Lower lobe of right lung (tissue), 2 donors: ENCODE measurements around the gene PRIMA1. TPM values are rescaled to one million over a fixed set of nuclear protein-coding genes. Genes with fewer than 3 reads are reported as not detected.

Experiments
- ATAC-seq, 2 donors: fragments of 200-7000 bp; cut with Tn5 transposase; one replicate each; pipeline ENCODE4 v1.9.1; 2020 to 2022; ENCODE audit warnings: mild to moderate bottlenecking in 2 of 2, moderate library complexity in 2 of 2
- DNase-seq: peaks from one replicate; pipeline ENCODE4 v3.0.0-alpha.2; 2020
- H3K27ac ChIP-seq: fragments of 200-600 bp; one replicate; pipeline ENCODE4 v1.8.0; 2022
- H3K27me3 ChIP-seq: fragments of 200-600 bp; one replicate; pipeline ENCODE4 v1.8.0; 2022; ENCODE audit warnings: low read depth
- H3K36me3 ChIP-seq: fragments of 200-600 bp; one replicate; pipeline ENCODE4 v1.8.0; 2022; ENCODE audit warnings: mild to moderate bottlenecking
- H3K4me1 ChIP-seq: fragments of 200-600 bp; one replicate; pipeline ENCODE4 v1.8.0; 2022
- H3K4me3 ChIP-seq: fragments of 200-600 bp; one replicate; pipeline ENCODE4 v1.8.0; 2022; ENCODE audit warnings: mild to moderate bottlenecking
- H3K9me3 ChIP-seq: fragments of 200-600 bp; one replicate; pipeline ENCODE4 v1.8.0; 2022
- CTCF ChIP-seq: fragments of 200-600 bp; IDR thresholded peaks from one replicate; pipeline ENCODE4 v1.8.0; 2022; ENCODE audit warnings: antibody characterized with exemption, mild to moderate bottlenecking
- intact Hi-C: fragments of 100-400 bp; cut with DNase I; formaldehyde crosslinking; loops from one replicate; pipeline ENCODE4 v1.11.0; 2022
- total RNA-seq: library from RNA; stranded (reverse); fragmentation: NEBNext Ultra II Directional; extraction: Animal tissue kit (Norgen Biotek cat#: 25700); gene quantifications from one replicate; pipeline ENCODE4 v1.2.1, GENCODE V29; 2021
- donor health status: DM: no; HTN: yes; CAD: no; lungs with severe emphysema.

PRIMA1 gene
- total RNA-seq, 1 donor from 2014 or later = 3.0 TPM

- intact Hi-C loops = no loop called here
These were observed 56.5 kb downstream of the PRIMA1 start for GRCh38 chr14:93731753-93732152.

DNA sequence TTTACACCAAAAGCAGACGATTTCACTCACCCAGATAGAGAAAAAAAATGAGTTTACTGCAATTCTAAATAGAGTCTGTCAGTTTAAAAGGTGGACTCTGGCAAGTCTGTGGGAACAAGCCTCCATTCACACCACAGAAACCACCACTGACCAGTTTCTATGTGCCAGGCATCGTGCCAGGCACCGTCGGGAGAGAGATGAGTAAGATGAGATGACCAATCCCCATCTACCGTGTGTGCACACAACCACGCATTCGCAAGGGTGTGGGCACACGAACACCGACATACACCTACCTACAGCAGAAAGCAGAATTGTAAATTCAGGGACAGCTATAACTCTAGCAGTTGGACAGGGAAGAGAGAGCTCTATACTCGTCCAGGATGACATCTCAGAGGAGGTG lies 58.3 kb downstream of the PRIMA1 start:
- no peak overlapping the region for H3K4me3 ChIP-seq
- peaks cover 9% of the 10 kb centered on the region for H3K27me3 ChIP-seq
- no peaks in the 10 kb centered on the region for H3K9me3 ChIP-seq
- intact Hi-C loops = no loop called here
- H3K36me3 ChIP-seq = no peaks in the 10 kb centered on the region
- DNase-seq = no peak
- ATAC-seq = no peak
- no peak overlapping the region for H3K27ac ChIP-seq
- no peak for TF ChIP-seq CTCF
- no peaks in the 10 kb centered on the region for H3K4me1 ChIP-seq

More at GRCh38 chr14:93731753-93732152, 56.5 kb downstream of the PRIMA1 start:
- no peaks in the 10 kb centered on the region for H3K9me3 ChIP-seq
- peaks cover 2% of the 10 kb centered on the region for H3K27me3 ChIP-seq
- no peak overlapping the region for H3K27ac ChIP-seq
- no peak overlapping the region for H3K4me3 ChIP-seq
- H3K36me3 ChIP-seq = no peaks in the 10 kb centered on the region
- H3K4me1 ChIP-seq = no peaks in the 10 kb centered on the region
- peak; percentile 62 for DNase-seq
- peak; percentile 75 to 84 for ATAC-seq
- TF ChIP-seq CTCF = no peak

- Histone ChIP-seq H3K27ac (no peak overlapping the region), H3K36me3 (no peaks in the 10 kb centered on the region), H3K27me3 (peaks cover 9% of the 10 kb centered on the region), H3K4me1 (no peaks in the 10 kb centered on the region), H3K9me3 (no peaks in the 10 kb centered on the region), H3K4me3 (no peak overlapping the region)
- no peak for ATAC-seq
- TF ChIP-seq CTCF = no peak
- intact Hi-C loops = no loop called here
- DNase-seq = no peak
These were observed 59.7 kb downstream of the PRIMA1 start for GRCh38 chr14:93728651-93729016.

GRCh38 chr14:93727917-93728650 lies 60.2 kb downstream of the PRIMA1 start:
- no peaks in the 10 kb centered on the region for H3K9me3 ChIP-seq
- no peak overlapping the region for H3K4me3 ChIP-seq
- H3K4me1 ChIP-seq = no peaks in the 10 kb centered on the region
- no peak for TF ChIP-seq CTCF
- no peak for DNase-seq
- H3K36me3 ChIP-seq = no peaks in the 10 kb centered on the region
- H3K27me3 ChIP-seq = peaks cover 9% of the 10 kb centered on the region
- no peak overlapping the region for H3K27ac ChIP-seq
- intact Hi-C loops = no loop called here
- ATAC-seq = no peak

DNA sequence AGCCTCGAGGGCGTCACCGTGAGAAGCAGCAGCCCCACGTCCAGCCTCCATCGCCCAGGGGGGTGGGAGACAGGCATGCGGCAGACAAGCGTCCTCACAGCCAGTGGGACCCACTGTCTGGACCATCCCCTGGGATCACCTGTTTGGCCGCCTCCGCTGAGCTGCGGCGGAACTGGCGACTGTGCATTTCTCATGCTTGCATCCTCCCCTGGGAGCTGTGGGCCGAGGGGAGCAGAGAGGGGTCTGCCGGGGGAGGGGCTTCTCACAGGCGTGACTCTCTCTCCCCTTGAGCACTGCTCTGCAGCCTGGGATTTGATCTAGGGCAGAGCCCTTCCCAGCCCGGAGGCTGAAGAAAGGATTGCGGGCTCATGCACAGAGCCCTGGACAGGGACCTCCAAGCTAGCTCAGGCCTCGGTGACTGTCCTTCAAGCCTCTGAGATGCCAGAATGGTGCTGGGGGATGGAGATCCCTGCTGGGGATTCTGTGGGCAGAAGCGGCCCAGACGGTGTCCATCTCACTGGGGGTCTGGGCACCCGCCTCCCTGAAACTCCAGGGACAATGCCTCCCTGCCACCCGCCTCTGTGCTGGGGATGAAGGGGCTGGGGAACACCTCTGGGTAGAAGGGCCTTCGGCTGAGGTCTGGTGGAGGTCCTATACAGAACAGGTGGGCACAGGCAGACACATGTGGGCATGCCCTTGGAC lies 61.1 kb downstream of the PRIMA1 start:
- Histone ChIP-seq H3K27me3 (peaks cover 9% of the 10 kb centered on the region), H3K36me3 (no peaks in the 10 kb centered on the region), H3K27ac (no peak overlapping the region), H3K4me1 (no peaks in the 10 kb centered on the region), H3K4me3 (no peak overlapping the region), H3K9me3 (no peaks in the 10 kb centered on the region)
- TF ChIP-seq CTCF = no peak
- intact Hi-C loops = no loop called here
- DNase-seq (no peak), ATAC-seq (no peak)
